Dedifferentiated amniotic fluid mesenchymal stem cell (primary cell): ENCODE results near the gene PPA1.
"Not testable (repeated sequence)": the region's sequence is repeated elsewhere in the genome, so short reads cannot be mapped to it uniquely, and the experiment has no call there.

Source experiments
- DNase-seq: peaks from one replicate; pipeline ENCODE4 v3.0.0-alpha.2; 2016; ENCODE audit errors: extremely low spot score

The PPA1 gene

GRCh38 chr10:70169649-70170364 is 63.4 kb downstream of the PPA1 start:
- DNase-seq: no peak

DNA sequence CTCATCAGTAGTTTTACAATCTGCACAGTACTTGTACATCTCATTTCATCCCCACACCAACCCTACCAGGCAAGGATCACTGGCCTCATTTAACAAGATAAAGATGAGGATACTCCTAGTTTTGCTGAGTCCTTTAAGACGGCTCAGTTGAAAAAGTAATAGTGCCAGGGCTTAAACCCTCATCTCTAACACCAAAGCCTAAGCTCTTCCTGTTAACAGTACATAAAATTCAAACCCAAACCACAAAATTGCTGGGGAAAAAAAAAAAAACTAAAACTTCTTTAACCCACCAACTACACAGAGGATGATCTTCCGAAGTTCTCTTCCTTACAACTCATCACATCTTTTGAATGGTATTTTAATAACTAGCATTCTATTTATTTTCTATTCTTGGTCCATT is 64.2 kb downstream of the PPA1 start:
- no peak for DNase-seq

GRCh38 chr10:70167246-70167645 is 66.0 kb downstream of the PPA1 start:
- no peak for DNase-seq

DNA sequence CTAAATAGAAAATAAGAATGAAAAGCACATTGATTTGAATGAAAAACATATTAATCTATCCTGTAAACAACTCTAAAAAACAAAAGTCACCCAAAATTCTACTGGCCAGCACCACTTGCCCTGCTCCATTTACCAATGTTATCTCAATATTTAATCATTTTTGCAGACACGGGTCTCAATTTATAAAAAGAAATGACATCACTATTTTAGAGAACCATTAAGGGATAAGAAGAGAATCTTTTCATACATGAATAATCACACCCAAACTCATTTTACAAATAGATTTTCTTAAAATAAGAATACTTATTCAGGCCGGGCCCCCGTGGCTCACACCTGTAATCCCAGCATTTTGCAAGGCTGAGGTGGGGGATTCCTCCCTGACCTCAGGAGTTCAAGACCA is 66.8 kb downstream of the PPA1 start:
- no peak for DNase-seq

GRCh38 chr10:70164163-70164562 is 69.1 kb downstream of the PPA1 start:
- no peak for DNase-seq

DNA sequence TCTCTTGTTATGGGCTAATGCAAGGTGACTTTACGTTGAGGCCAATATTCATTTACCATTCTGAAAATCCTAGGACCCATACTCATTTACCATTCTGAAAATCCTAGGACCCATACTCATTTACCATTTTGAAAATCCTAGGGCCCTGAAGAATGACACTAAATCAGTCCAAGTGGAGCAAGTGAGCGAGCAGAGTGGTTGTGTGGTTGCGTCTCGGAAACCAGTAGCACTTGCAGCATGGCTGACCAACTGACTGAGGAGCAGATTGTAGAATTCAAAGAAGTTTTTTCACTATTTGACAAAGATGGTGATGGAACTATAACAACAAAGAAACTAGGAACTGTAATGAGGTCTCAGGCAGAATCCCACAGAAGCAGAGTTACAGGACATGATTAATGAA is 69.8 kb downstream of the PPA1 start:
- DNase-seq: no peak

DNA sequence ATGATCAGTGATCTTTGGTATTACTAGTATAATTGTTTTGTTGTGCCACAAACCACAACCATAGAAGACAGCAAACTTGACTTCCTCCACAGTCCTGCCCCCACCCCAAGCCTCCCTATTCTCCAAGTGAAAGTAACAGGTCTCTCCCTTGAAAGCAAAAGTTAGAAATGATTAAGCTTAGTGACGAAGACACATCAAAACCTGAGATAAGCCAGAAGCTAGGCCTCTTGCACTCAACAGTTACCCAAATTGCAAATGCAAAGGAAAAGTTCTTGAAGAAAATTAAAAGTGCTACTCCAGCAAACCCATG is 70.4 kb downstream of the PPA1 start:
- DNase-seq: no peak

GRCh38 chr10:70162151-70162891 is 70.9 kb downstream of the PPA1 start:
- no peak for DNase-seq

GRCh38 chr10:70160798-70161197 is 72.4 kb downstream of the PPA1 start:
- DNase-seq: no peak

- DNase-seq: not testable (repeated sequence)
Measured at GRCh38 chr10:70159366-70159765, 73.9 kb downstream of the PPA1 start.

DNA sequence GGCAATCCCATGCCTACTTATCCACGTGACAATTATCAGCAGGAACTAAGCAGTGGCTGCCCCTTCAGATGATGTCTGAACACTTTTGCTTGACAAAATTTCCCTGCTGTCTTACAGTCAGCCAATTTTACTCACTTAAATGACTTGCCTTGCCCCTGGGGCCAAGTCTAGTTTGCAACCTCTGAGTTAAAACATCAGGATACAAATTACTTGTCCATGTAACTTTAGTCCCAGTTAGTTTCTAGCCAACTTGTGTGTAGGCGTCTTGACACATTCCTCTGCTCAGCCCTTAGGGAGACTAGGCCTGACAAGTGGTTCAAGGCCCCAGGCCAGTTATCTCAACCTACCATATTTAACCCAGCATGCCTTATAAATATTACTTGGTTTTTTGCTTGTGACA is 75.1 kb downstream of the PPA1 start:
- no peak for DNase-seq

DNA sequence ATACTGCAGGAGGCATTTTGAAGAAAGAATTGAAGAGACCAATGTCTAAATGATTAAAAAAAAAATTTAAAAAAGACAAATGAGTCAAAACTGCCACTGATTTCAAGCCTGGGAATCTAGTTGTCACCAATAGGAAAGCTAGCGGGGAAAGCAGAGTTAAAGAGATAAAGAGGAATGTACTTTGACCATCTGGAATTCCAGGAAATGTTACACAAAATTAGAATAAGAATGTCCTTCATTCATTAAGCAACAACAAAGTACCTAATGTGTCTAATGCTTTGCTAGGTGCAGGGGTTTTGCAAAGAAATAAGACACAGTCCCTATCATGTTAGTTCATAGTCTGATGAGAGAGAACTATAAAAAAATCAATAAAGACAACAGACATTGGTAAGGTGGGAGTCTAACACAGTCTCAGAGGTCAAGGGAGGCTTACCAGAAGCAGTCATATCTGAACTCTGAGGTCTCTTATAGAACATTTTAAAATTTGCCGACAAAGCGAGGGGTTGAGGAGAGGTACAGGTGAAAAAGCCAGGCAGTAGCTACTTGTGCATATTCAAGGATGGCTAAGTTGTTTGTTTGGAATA is 77.9 kb downstream of the PPA1 start:
- DNase-seq: no peak
